Neural progenitor cell (in vitro differentiated cells): ENCODE data around the gene TRIM65.

Experiments used
- EZH2phosphoT487 ChIP-seq: fragments of 200-600 bp; sonication (generic); IDR thresholded peaks from 2 replicates; pipeline ENCODE4 v1.6.1; 2017; ENCODE audit warnings: antibody characterized with exemption
- TF ChIP-seq, protein P1 (sequence below): fragments of 200-600 bp; sonication (generic); IDR thresholded peaks from 2 replicates; pipeline ENCODE4 v1.5.1; 2017; ENCODE audit warnings: antibody characterized with exemption, mild to moderate bottlenecking

DNA sequence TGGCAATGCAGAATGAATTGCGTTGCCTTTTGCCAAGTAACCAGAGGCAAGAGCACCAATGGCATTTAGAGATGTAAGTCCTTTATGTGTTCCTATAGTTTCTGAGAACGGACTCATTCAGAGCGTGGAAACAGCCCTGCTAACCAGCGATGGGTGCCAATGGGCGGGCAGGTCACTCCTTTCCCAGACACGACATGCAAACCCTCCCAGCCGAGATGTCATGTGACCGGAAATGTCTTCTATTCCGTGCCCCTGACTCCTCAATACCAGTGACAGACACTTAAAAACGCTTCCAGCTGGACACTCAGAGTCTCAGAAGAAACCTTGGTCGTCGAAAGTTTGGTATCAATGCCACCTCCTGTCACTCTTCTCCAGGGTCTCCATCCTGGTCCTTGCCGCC, 40.9 kb upstream of the TRIM65 start:
- TF ChIP-seq, protein P1, sequence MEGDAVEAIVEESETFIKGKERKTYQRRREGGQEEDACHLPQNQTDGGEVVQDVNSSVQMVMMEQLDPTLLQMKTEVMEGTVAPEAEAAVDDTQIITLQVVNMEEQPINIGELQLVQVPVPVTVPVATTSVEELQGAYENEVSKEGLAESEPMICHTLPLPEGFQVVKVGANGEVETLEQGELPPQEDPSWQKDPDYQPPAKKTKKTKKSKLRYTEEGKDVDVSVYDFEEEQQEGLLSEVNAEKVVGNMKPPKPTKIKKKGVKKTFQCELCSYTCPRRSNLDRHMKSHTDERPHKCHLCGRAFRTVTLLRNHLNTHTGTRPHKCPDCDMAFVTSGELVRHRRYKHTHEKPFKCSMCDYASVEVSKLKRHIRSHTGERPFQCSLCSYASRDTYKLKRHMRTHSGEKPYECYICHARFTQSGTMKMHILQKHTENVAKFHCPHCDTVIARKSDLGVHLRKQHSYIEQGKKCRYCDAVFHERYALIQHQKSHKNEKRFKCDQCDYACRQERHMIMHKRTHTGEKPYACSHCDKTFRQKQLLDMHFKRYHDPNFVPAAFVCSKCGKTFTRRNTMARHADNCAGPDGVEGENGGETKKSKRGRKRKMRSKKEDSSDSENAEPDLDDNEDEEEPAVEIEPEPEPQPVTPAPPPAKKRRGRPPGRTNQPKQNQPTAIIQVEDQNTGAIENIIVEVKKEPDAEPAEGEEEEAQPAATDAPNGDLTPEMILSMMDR, result no peak
- TF ChIP-seq EZH2phosphoT487, result no peak
